Brain microvascular endothelial cell (primary cell): ENCODE data around the gene TXNL4A.
A peak's percentile ranks its signal among the peaks of the same experiment; 100 is the strongest.

Experiments
- DNase-seq: peaks from one replicate; pipeline ENCODE4 v3.0.0-alpha.2; 2020
- H3K27ac ChIP-seq: fragments of 250-450 bp; sonication (Bioruptor Pico); 2 replicates; pipeline ENCODE4 v1.5.1; 2020; ENCODE audit warnings: mild to moderate bottlenecking, moderate library complexity
- H3K27me3 ChIP-seq: fragments of 250-450 bp; sonication (Bioruptor Pico); replicated peaks from 2 replicates; pipeline ENCODE4 v1.5.1; 2020; ENCODE audit warnings: mild to moderate bottlenecking
- H3K36me3 ChIP-seq: fragments of 250-450 bp; sonication (Bioruptor Pico); replicated peaks from 2 replicates; pipeline ENCODE4 v1.5.1; 2020; ENCODE audit warnings: mild to moderate bottlenecking
- H3K4me3 ChIP-seq: 2 replicates; pipeline ENCODE4 v1.5.1; 2011; ENCODE audit warnings: low read depth, mild to moderate bottlenecking, control low read depth, low read length, moderate library complexity
- in situ Hi-C: cut with HindIII; loops from 2 replicates; pipeline ENCODE4 v1.10.0; 2017; ENCODE audit warnings: low sequenced_read_pairs, low pct_ligation_motif_present
- TF ChIP-seq, protein P1 (sequence below): IDR thresholded peaks from 2 replicates; pipeline ENCODE4 v1.5.1; 2011; ENCODE audit warnings: low read depth, mild to moderate bottlenecking, moderate library complexity, low read length, control low read depth, inconsistent platforms; ENCODE audit errors: missing control alignments

TXNL4A gene

DNA sequence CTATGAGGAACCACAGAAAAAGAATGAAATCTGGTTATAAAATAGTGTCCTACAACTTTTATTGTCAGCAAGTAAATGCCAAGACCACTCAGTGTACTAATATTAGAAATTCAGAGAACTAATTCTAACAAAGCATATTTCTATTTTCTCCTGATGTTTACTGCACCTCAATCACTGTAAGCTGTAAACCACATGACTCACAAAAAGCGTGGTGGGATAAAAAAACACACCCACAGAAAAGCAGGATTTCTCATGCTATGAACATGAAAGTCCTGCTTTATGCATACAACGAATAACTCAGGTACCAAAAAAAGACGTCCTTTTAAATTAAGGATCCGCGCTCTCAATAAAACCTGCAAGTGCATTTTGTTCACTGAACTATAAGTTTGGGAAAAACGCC lies 797 bp downstream of the TXNL4A start:
- TF ChIP-seq, protein P1, sequence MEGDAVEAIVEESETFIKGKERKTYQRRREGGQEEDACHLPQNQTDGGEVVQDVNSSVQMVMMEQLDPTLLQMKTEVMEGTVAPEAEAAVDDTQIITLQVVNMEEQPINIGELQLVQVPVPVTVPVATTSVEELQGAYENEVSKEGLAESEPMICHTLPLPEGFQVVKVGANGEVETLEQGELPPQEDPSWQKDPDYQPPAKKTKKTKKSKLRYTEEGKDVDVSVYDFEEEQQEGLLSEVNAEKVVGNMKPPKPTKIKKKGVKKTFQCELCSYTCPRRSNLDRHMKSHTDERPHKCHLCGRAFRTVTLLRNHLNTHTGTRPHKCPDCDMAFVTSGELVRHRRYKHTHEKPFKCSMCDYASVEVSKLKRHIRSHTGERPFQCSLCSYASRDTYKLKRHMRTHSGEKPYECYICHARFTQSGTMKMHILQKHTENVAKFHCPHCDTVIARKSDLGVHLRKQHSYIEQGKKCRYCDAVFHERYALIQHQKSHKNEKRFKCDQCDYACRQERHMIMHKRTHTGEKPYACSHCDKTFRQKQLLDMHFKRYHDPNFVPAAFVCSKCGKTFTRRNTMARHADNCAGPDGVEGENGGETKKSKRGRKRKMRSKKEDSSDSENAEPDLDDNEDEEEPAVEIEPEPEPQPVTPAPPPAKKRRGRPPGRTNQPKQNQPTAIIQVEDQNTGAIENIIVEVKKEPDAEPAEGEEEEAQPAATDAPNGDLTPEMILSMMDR = no peak
- Histone ChIP-seq H3K4me3 (peak overlapping the region; percentile 79), H3K27me3 (no peaks in the 10 kb centered on the region), H3K36me3 (peaks cover 4% of the 10 kb centered on the region), H3K27ac (peak overlapping the region; percentile 80)
- in situ Hi-C loops = no loop called here
- DNase-seq = no peak

DNA sequence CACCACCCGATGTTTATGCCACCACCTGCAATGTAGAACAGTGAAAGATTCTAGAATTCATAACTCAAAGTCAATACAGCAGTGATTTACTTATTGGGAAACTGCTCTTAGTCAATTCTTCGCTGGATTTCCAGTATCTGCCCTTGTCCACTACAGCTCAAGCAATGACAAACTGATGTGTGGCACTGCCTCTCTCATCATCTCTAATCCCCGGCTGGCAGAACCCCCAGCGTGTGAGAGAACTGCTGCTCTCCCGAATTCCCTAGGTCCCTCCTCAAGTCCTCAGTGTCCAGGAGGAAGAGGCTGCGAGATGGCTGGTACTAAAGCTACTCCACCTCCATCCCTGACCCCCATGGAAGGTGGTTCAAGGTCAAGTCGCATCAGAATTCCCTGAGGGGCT lies 1.6 kb downstream of the TXNL4A start:
- Histone ChIP-seq H3K27ac (no peak overlapping the region), H3K27me3 (no peaks in the 10 kb centered on the region), H3K36me3 (peaks cover 4% of the 10 kb centered on the region), H3K4me3 (peak overlapping the region; percentile 79)
- in situ Hi-C loops = no loop called here
- TF ChIP-seq, protein P1 = no peak
- no peak for DNase-seq

DNA sequence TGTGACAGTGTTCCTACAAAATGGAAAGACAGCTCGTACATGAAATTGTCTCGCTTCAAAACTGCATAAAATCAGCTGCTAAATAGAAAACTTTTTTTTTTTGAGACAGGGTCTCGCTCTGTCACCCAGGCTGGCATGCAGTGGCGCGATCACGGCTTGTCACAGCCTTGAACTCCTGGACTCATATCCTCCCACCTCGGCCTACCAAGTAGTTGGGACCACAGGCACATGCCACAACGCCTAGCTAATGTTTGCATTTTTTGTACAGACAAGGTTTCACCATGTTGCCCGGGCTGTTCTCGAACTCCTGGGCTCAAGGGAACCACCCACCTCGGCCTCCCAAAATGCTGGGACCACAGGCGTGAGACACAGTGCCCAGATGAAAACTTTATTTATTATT lies 3.2 kb downstream of the TXNL4A start:
- Histone ChIP-seq H3K27me3 (no peaks in the 10 kb centered on the region), H3K36me3 (peaks cover 4% of the 10 kb centered on the region), H3K4me3 (no peak overlapping the region), H3K27ac (no peak overlapping the region)
- no peak for DNase-seq
- in situ Hi-C loops = no loop called here
- TF ChIP-seq, protein P1 = no peak

DNA sequence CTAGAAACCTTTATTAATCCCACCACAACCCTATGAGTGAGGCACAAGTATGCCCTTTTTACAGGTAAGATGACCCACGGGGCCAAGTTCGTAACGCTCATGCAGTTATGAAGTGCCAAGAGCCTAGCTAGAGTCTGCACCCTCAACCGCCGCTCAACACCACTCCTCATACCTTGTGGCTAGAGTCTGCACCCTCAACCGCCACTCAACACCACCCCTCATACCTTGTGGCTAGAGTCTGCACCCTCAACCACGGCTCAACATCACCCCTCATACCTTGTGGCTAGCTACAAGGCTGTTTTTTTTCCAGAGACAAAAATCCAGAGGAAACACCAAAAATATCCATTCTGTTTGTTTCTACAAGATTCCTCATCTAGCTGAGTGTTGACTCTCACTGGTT lies 4.6 kb downstream of the TXNL4A start:
- TF ChIP-seq, protein P1 = no peak
- no peak for DNase-seq
- Histone ChIP-seq H3K27me3 (no peaks in the 10 kb centered on the region), H3K36me3 (peaks cover 4% of the 10 kb centered on the region), H3K27ac (no peak overlapping the region), H3K4me3 (no peak overlapping the region)
- in situ Hi-C loops = no loop called here

DNA sequence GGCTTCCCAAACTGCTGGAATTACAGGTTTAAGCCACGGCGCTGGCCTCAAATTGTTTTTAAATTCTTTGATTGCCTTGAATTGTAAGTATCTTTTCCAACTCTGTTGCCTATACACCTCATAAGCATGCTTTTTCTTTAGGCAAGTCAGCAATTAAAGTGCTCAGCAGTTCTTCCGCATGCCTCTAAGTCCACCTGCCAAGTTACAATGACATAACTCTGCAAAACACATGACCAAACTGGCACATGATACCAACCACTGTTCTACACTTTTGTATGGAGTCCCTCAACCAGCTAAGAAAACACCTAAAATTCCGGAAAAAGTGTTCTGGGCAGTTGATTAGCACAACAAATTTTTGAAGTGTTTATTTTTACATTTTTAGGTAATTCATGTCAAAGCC lies 5.1 kb downstream of the TXNL4A start:
- no peak for DNase-seq
- Histone ChIP-seq H3K27me3 (no peaks in the 10 kb centered on the region), H3K27ac (no peak overlapping the region), H3K36me3 (peaks cover 4% of the 10 kb centered on the region), H3K4me3 (no peak overlapping the region)
- in situ Hi-C loops = no loop called here
- TF ChIP-seq, protein P1 = no peak

DNA sequence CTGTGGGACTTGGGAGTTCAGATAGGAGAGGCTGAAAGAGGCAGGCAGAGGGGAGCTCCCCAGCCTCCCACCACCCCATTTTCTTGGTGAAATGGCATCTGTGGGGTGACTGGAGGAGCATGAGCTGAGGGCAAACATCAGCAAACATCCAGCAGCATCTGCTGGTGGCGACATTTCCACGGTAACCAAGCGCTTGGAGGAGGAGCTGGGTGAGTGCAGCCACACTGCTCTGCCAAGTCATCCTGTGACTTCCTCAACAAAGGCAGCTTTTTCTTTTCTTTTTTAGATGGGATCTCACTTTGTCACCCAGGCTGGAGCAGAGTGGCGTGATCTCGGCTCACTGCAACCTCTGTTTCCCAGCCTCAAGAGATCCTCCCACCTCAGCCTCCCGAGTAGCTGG lies 5.6 kb downstream of the TXNL4A start:
- in situ Hi-C loops = no loop called here
- TF ChIP-seq, protein P1 = no peak
- H3K36me3 ChIP-seq = peaks cover 4% of the 10 kb centered on the region
- DNase-seq = peak; percentile 14
- no peaks in the 10 kb centered on the region for H3K27me3 ChIP-seq
- H3K27ac ChIP-seq = no peak overlapping the region
- H3K4me3 ChIP-seq = no peak overlapping the region
